HCT116 (cell line): Measurements from ENCODE around the gene IGF2. TPM values are rescaled to one million over a fixed set of nuclear protein-coding genes. Genes with fewer than 3 reads are reported as not detected.

Experiments
- ATAC-seq: fragments of 200-7000 bp; cut with Tn5 transposase; 2 replicates; pipeline ENCODE4 v1.9.1; 2020; ENCODE audit warnings: mild to moderate bottlenecking, moderate library complexity
- BruUV-seq: library from RNA; stranded (reverse); fragments of 400-500 nt; replicated peaks from 2 replicates; lab custom pipeline; 2021; lab: Mats Ljungman, UMichigan
- CTCF ChIA-PET: fragments of 300-600 bp; sonication (Branson Sonifier 250); formaldehyde crosslinking; loops from one replicate; lab custom pipeline; 2021; ENCODE audit warnings: antibody characterized with exemption; lab: Charles Lee
- POLR2A ChIA-PET: fragments of 300-600, 350-600 bp; sonication (Branson Sonifier 250); formaldehyde crosslinking; loops from one replicate; lab custom pipeline; 2021; ENCODE audit warnings: antibody characterized with exemption; lab: Charles Lee
- RAD21 ChIA-PET, 2 experiments: fragments of 300-600 bp; sonication (Branson Sonifier 250); formaldehyde crosslinking; loops; one replicate each; lab custom pipeline; 2023; ENCODE audit warnings: low total read pairs in 2 of 2; ENCODE audit not compliant: uncharacterized antibody in 2 of 2, unreplicated experiment in 2 of 2, low non-redundant PET in 1 of 2; lab: Charles Lee
- DNase-seq: peaks from one replicate; pipeline ENCODE4 v3.0.0-alpha.2; 2010; ENCODE audit warnings: low read depth, low spot score
- H2AFZ ChIP-seq: fragments of 200-600 bp; shearing (Covaris generic), sonication (generic); 2 replicates; pipeline ENCODE4 v1.6.1; 2017; ENCODE audit warnings: low read depth, mixed run types, mixed read lengths, antibody characterized with exemption, low read length; ENCODE audit not compliant: poor library complexity, severe bottlenecking
- H3K27ac ChIP-seq: 2 replicates; pipeline ENCODE4 v1.5.1; 2012; ENCODE audit warnings: low read depth, low read length
- H3K27me3 ChIP-seq: fragments of 200-600 bp; sonication (generic); 2 replicates; pipeline ENCODE4 v1.6.1; 2016; ENCODE audit warnings: mixed run types, low read length, mixed read lengths; ENCODE audit not compliant: insufficient read depth
- H3K36me3 ChIP-seq, 2 experiments: fragments of 200-500 bp in 1 of 2; fragments of 200-600 bp in 1 of 2; sonication (Bioruptor generic) in 1 of 2; sonication (generic) in 1 of 2; 2 replicates each; pipeline versions ENCODE4 v1.5.1 to v1.6.1; 2014 to 2016; ENCODE audit warnings: low read length in 2 of 2, inconsistent platforms in 1 of 2, mixed read lengths in 1 of 2, mixed run types in 1 of 2; ENCODE audit not compliant: insufficient read depth in 2 of 2, control insufficient read depth in 1 of 2
- H3K4me1 ChIP-seq, 2 experiments: fragments of 200-600 bp in 1 of 2; sonication (generic) in 1 of 2; 2 replicates each; pipeline versions ENCODE4 v1.5.1 to v1.6.1; 2012 to 2017; ENCODE audit warnings: low read length in 2 of 2, inconsistent platforms in 1 of 2, mild to moderate bottlenecking in 1 of 2, mixed read lengths in 1 of 2, mixed run types in 1 of 2, moderate library complexity in 1 of 2; ENCODE audit not compliant: insufficient read depth in 2 of 2, control insufficient read depth in 1 of 2
- H3K4me2 ChIP-seq: fragments of 200-600 bp; sonication (generic); 2 replicates; pipeline ENCODE4 v1.6.1; 2017; ENCODE audit warnings: mixed run types, low read length, mixed read lengths
- H3K4me3 ChIP-seq, 2 experiments: fragments of 200-600 bp in 1 of 2; sonication (generic) in 1 of 2; replicated peaks in 1 of 2; 2 replicates each; pipeline ENCODE4 v1.5.1; 2011 to 2016; ENCODE audit warnings: low read length in 2 of 2, control low read depth in 1 of 2, low read depth in 1 of 2, mild to moderate bottlenecking in 1 of 2, mixed read lengths in 1 of 2, mixed run types in 1 of 2
- H3K79me2 ChIP-seq: fragments of 200-600 bp; sonication (generic); 2 replicates; pipeline ENCODE4 v1.6.1; 2017; ENCODE audit warnings: mild to moderate bottlenecking, mixed run types, low read length, moderate library complexity, mixed read lengths; ENCODE audit not compliant: insufficient read depth
- H3K9ac ChIP-seq: fragments of 200-600 bp; sonication (generic); 2 replicates; pipeline ENCODE4 v1.6.1; 2016; ENCODE audit warnings: low read length, mixed read lengths
- H3K9me2 ChIP-seq: fragments of 200-600 bp; sonication (generic), shearing (Covaris generic); 2 replicates; pipeline ENCODE4 v1.6.1; 2017; ENCODE audit warnings: mixed run types, mild to moderate bottlenecking, moderate library complexity; ENCODE audit not compliant: insufficient read depth
- H3K9me3 ChIP-seq, 2 experiments: fragments of 200-500 bp in 1 of 2; fragments of 200-600 bp in 1 of 2; sonication (Bioruptor generic) in 1 of 2; sonication (generic) in 1 of 2; 2 replicates each; pipeline ENCODE4 v1.6.1; 2014 to 2017; ENCODE audit warnings: low read length in 2 of 2, mixed read lengths in 2 of 2, inconsistent platforms in 1 of 2, low read depth in 1 of 2, mild to moderate bottlenecking in 1 of 2, mixed run types in 1 of 2, moderate library complexity in 1 of 2; ENCODE audit not compliant: control insufficient read depth in 1 of 2, insufficient read depth in 1 of 2
- H4K20me1 ChIP-seq: fragments of 200-600 bp; sonication (generic), shearing (Covaris generic); 2 replicates; pipeline ENCODE4 v1.6.1; 2017; ENCODE audit warnings: mixed run types, mild to moderate bottlenecking, moderate library complexity; ENCODE audit not compliant: insufficient read depth
- CBX3 ChIP-seq: IDR thresholded peaks from 2 replicates; pipeline ENCODE4 v1.6.1; 2012; ENCODE audit warnings: low read depth
- CTCF ChIP-seq, 3 experiments: fragments of 200-600 bp in 1 of 3; sonication (generic) in 1 of 3; IDR thresholded peaks in 2 of 3; conservative IDR thresholded peaks in 1 of 3; 2 replicates each; pipeline ENCODE4 v1.5.1; 2012 to 2017; ENCODE audit warnings: low read depth in 2 of 3, low read length in 2 of 3, antibody characterized with exemption in 1 of 3, borderline replicate concordance in 1 of 3, control low read depth in 1 of 3, mild to moderate bottlenecking in 1 of 3, mixed read lengths in 1 of 3, mixed run types in 1 of 3, moderate library complexity in 1 of 3; ENCODE audit not compliant: insufficient read depth in 1 of 3
- EGR1 ChIP-seq: IDR thresholded peaks from 2 replicates; pipeline ENCODE4 v1.6.1; 2012; ENCODE audit warnings: low read depth
- POLR2AphosphoS5 ChIP-seq: IDR thresholded peaks from 2 replicates; pipeline ENCODE4 v1.6.1; 2011; ENCODE audit warnings: mild to moderate bottlenecking, low read depth, low read length, moderate library complexity
- RAD21 ChIP-seq: IDR thresholded peaks from 2 replicates; pipeline ENCODE4 v1.6.1; 2012; ENCODE audit warnings: low read depth, mild to moderate bottlenecking
- REST ChIP-seq: IDR thresholded peaks from 2 replicates; pipeline ENCODE4 v1.6.1; 2012; ENCODE audit warnings: low read depth
- SIN3A ChIP-seq: IDR thresholded peaks from 2 replicates; pipeline ENCODE4 v1.6.1; 2012; ENCODE audit warnings: low read depth
- SRF ChIP-seq: IDR thresholded peaks from 2 replicates; pipeline ENCODE4 v1.6.1; 2012; ENCODE audit warnings: low read depth
- YY1 ChIP-seq: IDR thresholded peaks from 2 replicates; pipeline ENCODE4 v1.6.1; 2011; ENCODE audit warnings: low read length, low read depth, moderate library complexity, mild to moderate bottlenecking; ENCODE audit not compliant: insufficient replicate concordance; ENCODE audit errors: extremely low read depth
- ZFX ChIP-seq: fragments of 450-650 bp; IDR thresholded peaks from 2 replicates; pipeline ENCODE4 v1.6.1; 2017
- ZNF274 ChIP-seq: fragments of 200-500 bp; sonication (Bioruptor generic); IDR thresholded peaks from 2 replicates; pipeline ENCODE4 v1.6.1; 2014; ENCODE audit warnings: mild to moderate bottlenecking, low read depth, low read length, inconsistent platforms
- intact Hi-C: fragments of 100-400 bp; cut with micrococcal nuclease; formaldehyde crosslinking; loops from 2 replicates; pipeline ENCODE4 v1.10.0; 2022
- total RNA-seq: library from RNA; stranded (reverse); gene quantifications from one replicate; pipeline ENCODE4 v1.2.1, GENCODE V29; 2021; ENCODE audit not compliant: unreplicated experiment
- TF ChIP-seq, protein P1 (sequence below): IDR thresholded peaks from 2 replicates; pipeline ENCODE4 v1.6.1; 2011; ENCODE audit warnings: mild to moderate bottlenecking, low read length, moderate library complexity; ENCODE audit not compliant: insufficient replicate concordance; ENCODE audit errors: extremely low read depth

The IGF2 gene
- total RNA-seq, 1 experiment from 2014 or later: 17.9 TPM

DNA sequence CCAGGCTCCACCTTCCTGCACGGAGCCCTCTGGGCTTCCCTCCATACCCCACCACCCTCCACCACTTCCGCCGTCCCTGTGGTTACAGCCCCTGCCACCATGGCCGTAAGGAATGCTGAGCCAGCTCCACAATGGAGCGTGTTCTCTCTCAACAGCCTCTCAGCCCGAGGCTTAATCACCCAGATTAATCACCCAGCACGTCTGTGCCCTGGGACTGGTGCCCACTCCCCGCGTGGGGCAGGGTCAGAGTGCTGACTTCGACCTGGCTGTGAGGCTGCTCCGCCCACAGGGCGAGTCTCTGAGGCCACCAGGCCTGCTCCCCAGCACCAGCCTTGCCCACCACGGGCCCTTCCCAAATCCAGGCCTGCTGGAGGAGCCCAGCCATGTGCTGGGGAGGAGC lies 36.5 kb upstream of the IGF2 start:
- Histone ChIP-seq H3K9me3 (no peaks in the 10 kb centered on the region), H4K20me1 (no peaks in the 10 kb centered on the region), H3K4me2 (peak overlapping the region; percentile 25), H3K36me3 (no peaks in the 10 kb centered on the region), H2AFZ (no peak overlapping the region), H3K9ac (no peak overlapping the region), H3K27ac (no peak overlapping the region), H3K79me2 (no peaks in the 10 kb centered on the region), H3K4me3 (no peak overlapping the region), H3K4me1 (peaks cover 20 to 46% of the 10 kb centered on the region in 2 experiments), H3K27me3 (no peaks in the 10 kb centered on the region), H3K9me2 (no peaks in the 10 kb centered on the region)
- CTCF ChIA-PET: no interaction called here
- intact Hi-C loops: no loop called here
- TF ChIP-seq SIN3A: no peak
- TF ChIP-seq CTCF (IDR thresholded peaks at IDR 0.05 in 2 of 3, conservative IDR thresholded peaks at IDR 0.05 in 1 of 3; ENCODE audit: borderline replicate concordance in 1 of 3, insufficient read depth in 1 of 3, low read depth in 2 of 3, low read length in 2 of 3): no peak
- TF ChIP-seq CBX3: no peak
- TF ChIP-seq RAD21: no peak
- no peak for TF ChIP-seq EGR1
- no peak for TF ChIP-seq SRF
- no peak for TF ChIP-seq ZFX
- TF ChIP-seq, protein P1, sequence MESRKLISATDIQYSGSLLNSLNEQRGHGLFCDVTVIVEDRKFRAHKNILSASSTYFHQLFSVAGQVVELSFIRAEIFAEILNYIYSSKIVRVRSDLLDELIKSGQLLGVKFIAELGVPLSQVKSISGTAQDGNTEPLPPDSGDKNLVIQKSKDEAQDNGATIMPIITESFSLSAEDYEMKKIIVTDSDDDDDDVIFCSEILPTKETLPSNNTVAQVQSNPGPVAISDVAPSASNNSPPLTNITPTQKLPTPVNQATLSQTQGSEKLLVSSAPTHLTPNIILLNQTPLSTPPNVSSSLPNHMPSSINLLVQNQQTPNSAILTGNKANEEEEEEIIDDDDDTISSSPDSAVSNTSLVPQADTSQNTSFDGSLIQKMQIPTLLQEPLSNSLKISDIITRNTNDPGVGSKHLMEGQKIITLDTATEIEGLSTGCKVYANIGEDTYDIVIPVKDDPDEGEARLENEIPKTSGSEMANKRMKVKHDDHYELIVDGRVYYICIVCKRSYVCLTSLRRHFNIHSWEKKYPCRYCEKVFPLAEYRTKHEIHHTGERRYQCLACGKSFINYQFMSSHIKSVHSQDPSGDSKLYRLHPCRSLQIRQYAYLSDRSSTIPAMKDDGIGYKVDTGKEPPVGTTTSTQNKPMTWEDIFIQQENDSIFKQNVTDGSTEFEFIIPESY: no peak
- TF ChIP-seq POLR2AphosphoS5: no peak
- no peak for TF ChIP-seq YY1
- TF ChIP-seq ZNF274: no peak
- TF ChIP-seq REST: no peak
- BruUV-seq: no TSS peak
- DNase-seq: no peak
- RAD21 ChIA-PET: no interaction called here
- no peak for ATAC-seq
- POLR2A ChIA-PET: no interaction called here
